WTC11 (cell line): ENCODE measurements around the gene VILL. TPM values are rescaled to one million over a fixed set of nuclear protein-coding genes. Genes with fewer than 3 reads are reported as not detected.

Experiments used
- ATAC-seq: fragments of 200-7000 bp; cut with Tn5 transposase; 2 replicates; pipeline ENCODE4 v1.10.0; 2021; ENCODE audit warnings: mild to moderate bottlenecking, moderate library complexity
- CTCF ChIA-PET: fragments of 300-600 bp; sonication (Branson Sonifier 250); formaldehyde crosslinking; loops from one replicate; lab custom pipeline; 2021; ENCODE audit warnings: antibody characterized with exemption; lab: Charles Lee
- POLR2A ChIA-PET: fragments of 350-600 bp; sonication (Branson Sonifier 250); formaldehyde crosslinking; loops from one replicate; lab custom pipeline; 2021; ENCODE audit warnings: antibody characterized with exemption; lab: Charles Lee
- DNase-seq: peaks from one replicate; pipeline ENCODE4 v3.0.0; 2021; ENCODE audit warnings: low spot score
- H3K27ac Mint-ChIP-seq: 2 replicates; pipeline ENCODE4 v1.8.0; 2021; ENCODE audit warnings: mixed read lengths
- H3K27me3 Mint-ChIP-seq: 2 replicates; pipeline ENCODE4 v1.8.0; 2021; ENCODE audit warnings: low read depth, mild to moderate bottlenecking, moderate library complexity, mixed read lengths
- H3K36me3 Mint-ChIP-seq: 2 replicates; pipeline ENCODE4 v1.8.0; 2021; ENCODE audit warnings: mixed read lengths
- H3K4me1 Mint-ChIP-seq: 2 replicates; pipeline ENCODE4 v1.8.0; 2022; ENCODE audit warnings: mixed read lengths
- H3K4me3 Mint-ChIP-seq: 2 replicates; pipeline ENCODE4 v1.8.0; 2021; ENCODE audit warnings: mild to moderate bottlenecking, moderate library complexity, mixed read lengths
- H3K9me3 Mint-ChIP-seq: 2 replicates; pipeline ENCODE4 v1.8.0; 2021; ENCODE audit warnings: mixed read lengths
- ATF3 ChIP-seq: sonication (generic); formaldehyde crosslinking; conservative IDR thresholded peaks from 2 replicates; pipeline ENCODE4 v1.8.1; 2022; ENCODE audit warnings: mild to moderate bottlenecking, missing genetic modification reagents
- CDX4 ChIP-seq: fragments of 250-450 bp; sonication (Bioruptor Pico); IDR thresholded peaks from 2 replicates; pipeline ENCODE4 v1.9.0; 2021; ENCODE audit warnings: moderate library complexity, mild to moderate bottlenecking, inconsistent platforms, borderline replicate concordance
- CTCF ChIP-seq: fragments of 200-600 bp; IDR thresholded peaks from 2 replicates; pipeline ENCODE4 v1.8.0; 2022; ENCODE audit warnings: antibody characterized with exemption
- E2F4 ChIP-seq: sonication (generic); formaldehyde crosslinking; IDR thresholded peaks from 2 replicates; pipeline ENCODE4 v1.8.1; 2022; ENCODE audit warnings: low read depth, mild to moderate bottlenecking, moderate library complexity, missing genetic modification reagents, borderline replicate concordance
- ELF4 ChIP-seq: sonication (generic); formaldehyde crosslinking; IDR thresholded peaks from 2 replicates; pipeline ENCODE4 v1.8.1; 2022; ENCODE audit warnings: low read depth, mild to moderate bottlenecking, moderate library complexity, missing genetic modification reagents
- ESRRA ChIP-seq: sonication (generic); formaldehyde crosslinking; IDR thresholded peaks from 2 replicates; pipeline ENCODE4 v1.8.1; 2022; ENCODE audit warnings: mild to moderate bottlenecking, missing genetic modification reagents, borderline replicate concordance
- FOXP4 ChIP-seq: sonication (generic); formaldehyde crosslinking; IDR thresholded peaks from 2 replicates; pipeline ENCODE4 v1.8.0; 2022; ENCODE audit warnings: mild to moderate bottlenecking, missing genetic modification reagents
- JUN ChIP-seq: sonication (generic); formaldehyde crosslinking; IDR thresholded peaks from 2 replicates; pipeline ENCODE4 v1.8.0; 2023; ENCODE audit warnings: mild to moderate bottlenecking, missing genetic modification reagents
- KAT7 ChIP-seq: sonication (generic); formaldehyde crosslinking; IDR thresholded peaks from 2 replicates; pipeline ENCODE4 v1.8.1; 2023; ENCODE audit warnings: missing genetic modification reagents, mild to moderate bottlenecking, borderline replicate concordance
- PRRX2 ChIP-seq: fragments of 250-450 bp; sonication (Bioruptor Pico); IDR thresholded peaks from 2 replicates; pipeline ENCODE4 v1.8.0; 2021; ENCODE audit warnings: mild to moderate bottlenecking
- TP53 ChIP-seq: sonication (generic); formaldehyde crosslinking; IDR thresholded peaks from 2 replicates; pipeline ENCODE4 v1.8.1; 2023; ENCODE audit warnings: mild to moderate bottlenecking, missing genetic modification reagents
- USF1 ChIP-seq: sonication (generic); formaldehyde crosslinking; IDR thresholded peaks from 2 replicates; pipeline ENCODE4 v1.8.0; 2022; ENCODE audit warnings: mild to moderate bottlenecking, missing genetic modification reagents
- ZBTB21 ChIP-seq: sonication (generic); formaldehyde crosslinking; IDR thresholded peaks from 2 replicates; pipeline ENCODE4 v1.8.1; 2023; ENCODE audit warnings: mild to moderate bottlenecking, missing genetic modification reagents, borderline replicate concordance
- ZNF121 ChIP-seq: sonication (generic); formaldehyde crosslinking; IDR thresholded peaks from 2 replicates; pipeline ENCODE4 v1.8.0; 2023; ENCODE audit warnings: missing genetic modification reagents
- ZSCAN18 ChIP-seq: fragments of 250-450 bp; sonication (Bioruptor Pico); IDR thresholded peaks from 2 replicates; pipeline ENCODE4 v2.1.2; 2022; ENCODE audit warnings: mild to moderate bottlenecking, moderate library complexity
- total RNA-seq: library from RNA; stranded (reverse); gene quantifications from 3 replicates; pipeline ENCODE4 v1.2.3, GENCODE V29; 2021

VILL gene
- total RNA-seq, 1 experiment from 2014 or later = 4.7 TPM

- peaks cover 19% of the 10 kb centered on the region for H3K4me1 Mint-ChIP-seq
- TF ChIP-seq PRRX2 (CRISPR knock-in tag) (no peak), ATF3 (CRISPR knock-in tag) (no peak), E2F4 (CRISPR knock-in tag) (no peak), TP53 (no peak), KAT7 (CRISPR knock-in tag) (no peak), JUN (CRISPR knock-in tag) (no peak), ZBTB21 (CRISPR knock-in tag) (no peak), ESRRA (CRISPR knock-in tag) (no peak)
- TF ChIP-seq, all 79 proteins: peak for 0
- CTCF ChIA-PET = interaction anchor here (0.6 to 2.7 kb wide), 24 partner anchors 10 to 548 kb away, joined by 3 to 61 read pairs (median 8); partner anchors contain the start of genes ACAA1, PLCD1 and VILL
Observed at GRCh38 chr3:37973246-37974054, 17.1 kb upstream of the VILL start.

GRCh38 chr3:37974121-37975083 lies 16.2 kb upstream of the VILL start:
- Mint-ChIP-seq H3K9me3 (no peaks in the 10 kb centered on the region), H3K36me3 (peaks cover 6% of the 10 kb centered on the region), H3K4me1 (peaks cover 13% of the 10 kb centered on the region), H3K4me3 (no peak overlapping the region), H3K27me3 (peaks cover 2% of the 10 kb centered on the region; the same call in 1 of the 2 replicates), H3K27ac (peak overlapping the region; percentile 3; the same call in 1 of the 2 replicates)
- POLR2A ChIA-PET = interaction anchor here (0.9 kb wide), 1 partner anchor 22 kb away, joined by 3 read pairs; no protein-coding TSS in a partner anchor
- ATAC-seq (peak; percentile 95), DNase-seq (peak; percentile 77)
- CTCF ChIA-PET = interaction anchor here (0.5 to 2.7 kb wide), 53 partner anchors 7 to 762 kb away, joined by 3 to 61 read pairs (median 5); partner anchors contain the start of genes ACAA1, OXSR1, PLCD1 and VILL
- TF ChIP-seq CTCF = peak; percentile 78
- no peak for TF ChIP-seq ZNF121

More at GRCh38 chr3:37973246-37974054, 17.1 kb upstream of the VILL start:
- peak overlapping the region; percentile 61 for H3K27ac Mint-ChIP-seq
- POLR2A ChIA-PET = interaction anchor here (0.9 kb wide), 1 partner anchor 23 kb away, joined by 3 read pairs; no protein-coding TSS in a partner anchor
- DNase-seq = no peak
- ATAC-seq = peak; percentile 14; the same call in 1 of the 2 replicates
- H3K9me3 Mint-ChIP-seq = no peaks in the 10 kb centered on the region
- H3K4me3 Mint-ChIP-seq = no peak overlapping the region
- peaks cover 6% of the 10 kb centered on the region for H3K36me3 Mint-ChIP-seq
- peaks cover 2% of the 10 kb centered on the region; the same call in 1 of the 2 replicates for H3K27me3 Mint-ChIP-seq

- DNase-seq (no peak), ATAC-seq (no peak)
- Mint-ChIP-seq H3K4me3 (no peak overlapping the region), H3K4me1 (peaks cover 8% of the 10 kb centered on the region), H3K36me3 (peaks cover 5% of the 10 kb centered on the region), H3K9me3 (no peaks in the 10 kb centered on the region), H3K27me3 (no peaks in the 10 kb centered on the region)
- ChIA-PET CTCF (interaction anchor here (0.7 to 2.5 kb wide), 4 partner anchors 12 to 125 kb away, joined by 3 to 17 read pairs (median 6); no protein-coding TSS in a partner anchor), POLR2A (interaction anchor here (0.7 kb wide), 1 partner anchor 24 kb away, joined by 7 read pairs; no protein-coding TSS in a partner anchor)
- TF ChIP-seq ELF4 (CRISPR knock-in tag) = no peak
- no peak for TF ChIP-seq KAT7 (CRISPR knock-in tag)
- no peak for TF ChIP-seq ZSCAN18
- TF ChIP-seq ESRRA (CRISPR knock-in tag) = no peak
- no peak for TF ChIP-seq CDX4 (CRISPR knock-in tag)
- no peak for TF ChIP-seq USF1 (CRISPR knock-in tag)
- TF ChIP-seq FOXP4 (CRISPR knock-in tag) = no peak
- TF ChIP-seq, all 79 proteins: peak for 0
- H3K27ac Mint-ChIP-seq = no peak overlapping the region
Observed at GRCh38 chr3:37979541-37980461, 10.8 kb upstream of the VILL start.
